Inferior parietal cortex (tissue), 1 donor: ENCODE results near the gene CENPM.

ENCODE experiments used
- DNase-seq: peaks from one replicate; pipeline ENCODE4 v3.0.0-alpha.2; 2016; ENCODE audit errors: extremely low spot score

The CENPM gene

DNA sequence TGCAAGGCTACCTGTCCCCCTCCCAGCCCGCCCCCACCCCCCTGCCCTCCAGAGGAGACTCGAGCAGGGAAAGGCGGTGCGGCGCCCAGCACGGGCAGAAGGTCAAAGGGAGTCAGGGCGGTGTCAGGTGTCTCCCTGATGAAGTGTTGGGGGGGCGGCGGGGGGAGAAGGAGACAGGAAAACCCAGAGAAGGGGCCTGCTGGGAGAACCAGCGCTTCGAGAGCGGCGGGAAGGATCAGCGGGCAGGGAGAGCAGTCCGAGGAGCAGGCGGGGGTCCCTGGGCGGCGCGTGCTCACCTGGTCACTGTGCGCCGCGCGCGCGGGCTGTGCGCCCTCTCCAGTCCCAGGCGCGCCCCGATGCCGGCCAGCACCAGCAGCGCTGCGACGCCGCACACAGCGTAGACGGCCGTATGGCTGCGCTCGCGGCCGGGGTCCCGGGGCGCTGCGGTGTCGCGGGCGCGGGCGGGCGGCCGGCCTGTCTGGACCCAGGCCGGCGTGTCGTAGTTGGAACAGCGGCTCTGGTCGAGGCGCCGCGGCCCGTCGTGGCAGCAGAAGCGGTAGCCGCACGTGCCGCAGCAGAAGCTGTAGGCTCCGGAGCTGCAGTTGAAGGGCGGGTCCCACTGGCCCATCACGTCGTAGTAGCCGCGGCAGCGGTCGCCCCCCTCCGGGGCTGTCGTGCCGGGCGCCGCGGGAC, 33.0 kb downstream of the CENPM start:
- no peak for DNase-seq

DNA sequence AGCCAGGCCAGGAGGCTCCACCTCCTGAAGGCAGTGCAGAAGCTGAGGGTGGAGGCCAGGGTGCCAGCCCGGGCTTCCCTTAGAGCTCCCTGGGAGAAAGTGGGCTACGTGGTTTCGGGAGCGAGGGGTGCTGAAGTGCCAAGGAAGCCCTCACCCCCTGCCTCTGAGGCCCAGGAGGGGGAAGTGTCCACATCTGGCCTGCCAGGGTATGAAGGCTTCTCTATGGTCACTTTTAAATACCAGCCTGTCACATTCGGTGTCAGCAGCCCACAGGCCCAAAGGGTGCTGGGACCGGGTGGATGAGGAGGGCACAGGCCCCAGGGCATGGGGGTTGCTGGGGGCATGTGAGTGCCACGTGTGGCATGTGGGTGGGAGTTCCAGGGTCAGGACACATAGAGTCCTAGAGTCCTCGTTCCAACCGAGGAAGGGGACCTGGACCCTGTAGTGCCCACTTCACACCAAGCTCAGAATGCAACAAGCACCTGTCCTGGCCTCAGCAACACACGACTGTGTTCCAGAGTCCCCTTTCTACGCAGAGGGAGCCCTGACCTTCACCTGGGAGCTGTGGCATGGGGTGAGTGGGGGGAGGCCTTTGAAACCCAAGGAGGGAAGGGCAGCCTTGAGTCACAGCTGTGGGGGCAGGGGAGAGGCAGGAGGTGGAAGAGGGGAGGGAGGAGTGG, 33.8 kb downstream of the CENPM start:
- DNase-seq: no peak

DNA sequence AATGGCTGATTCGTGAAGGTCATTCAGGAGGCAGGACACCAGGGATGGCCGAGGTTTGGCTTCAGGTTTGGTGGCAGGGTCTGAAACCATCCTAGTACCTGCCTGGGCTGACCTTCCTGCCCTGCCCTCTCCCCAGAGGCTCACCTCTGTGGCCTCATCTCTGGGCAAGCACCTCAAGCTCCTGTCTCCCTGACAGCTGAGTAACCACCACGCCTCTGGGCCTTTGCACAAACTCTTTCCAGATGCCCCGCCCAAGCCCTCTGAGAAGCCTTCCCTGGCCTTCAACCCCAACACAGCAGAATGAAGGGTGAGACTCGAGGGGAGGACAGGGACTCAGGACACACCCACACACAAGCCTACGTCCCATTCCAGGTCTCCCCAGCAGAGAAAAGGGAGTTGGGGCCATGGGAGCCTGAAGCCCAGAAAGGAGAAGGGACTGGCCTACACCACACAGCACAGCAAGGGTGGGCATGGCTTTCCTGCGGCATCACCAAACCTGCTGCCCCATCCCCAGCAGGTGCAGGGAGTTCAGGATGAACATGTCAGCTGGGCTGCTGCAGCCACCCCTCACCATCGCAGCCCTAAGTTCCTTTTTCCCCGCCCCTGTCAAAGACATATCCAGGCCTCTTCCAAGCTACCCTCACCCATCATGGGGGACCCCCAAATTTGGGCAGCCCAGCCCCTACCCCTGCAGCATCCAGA, 34.5 kb downstream of the CENPM start:
- no peak for DNase-seq

DNA sequence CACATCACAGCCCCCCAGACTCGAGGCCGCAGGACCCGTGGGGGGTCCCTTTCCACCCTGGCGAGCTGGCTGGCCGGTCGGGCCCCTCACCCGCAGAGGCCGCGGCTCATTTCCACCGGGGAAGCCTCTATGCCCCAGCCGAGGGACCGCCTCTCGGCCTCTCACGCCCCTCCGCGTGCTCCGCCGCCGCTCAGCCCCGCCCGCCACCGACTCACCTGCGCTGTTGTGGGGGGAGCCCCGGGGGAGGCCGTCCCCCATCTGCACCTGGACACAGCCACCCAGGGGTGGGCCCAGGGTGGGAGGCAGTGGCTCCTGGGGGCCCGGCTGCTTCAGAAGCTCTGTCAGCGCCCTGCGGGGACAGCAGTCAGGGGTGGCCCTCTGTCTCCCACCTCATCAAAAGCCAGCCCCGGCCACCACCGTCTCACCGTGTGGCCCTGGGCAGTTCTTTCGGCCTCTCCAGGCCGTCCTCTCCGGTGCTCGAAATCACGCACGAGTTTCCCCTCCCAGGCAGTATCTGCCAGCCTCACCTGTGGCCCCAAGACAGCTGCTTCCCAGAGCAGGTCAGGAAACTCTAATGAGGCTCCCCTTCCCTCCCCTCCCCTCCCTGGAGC, 35.8 kb downstream of the CENPM start:
- DNase-seq: no peak

DNA sequence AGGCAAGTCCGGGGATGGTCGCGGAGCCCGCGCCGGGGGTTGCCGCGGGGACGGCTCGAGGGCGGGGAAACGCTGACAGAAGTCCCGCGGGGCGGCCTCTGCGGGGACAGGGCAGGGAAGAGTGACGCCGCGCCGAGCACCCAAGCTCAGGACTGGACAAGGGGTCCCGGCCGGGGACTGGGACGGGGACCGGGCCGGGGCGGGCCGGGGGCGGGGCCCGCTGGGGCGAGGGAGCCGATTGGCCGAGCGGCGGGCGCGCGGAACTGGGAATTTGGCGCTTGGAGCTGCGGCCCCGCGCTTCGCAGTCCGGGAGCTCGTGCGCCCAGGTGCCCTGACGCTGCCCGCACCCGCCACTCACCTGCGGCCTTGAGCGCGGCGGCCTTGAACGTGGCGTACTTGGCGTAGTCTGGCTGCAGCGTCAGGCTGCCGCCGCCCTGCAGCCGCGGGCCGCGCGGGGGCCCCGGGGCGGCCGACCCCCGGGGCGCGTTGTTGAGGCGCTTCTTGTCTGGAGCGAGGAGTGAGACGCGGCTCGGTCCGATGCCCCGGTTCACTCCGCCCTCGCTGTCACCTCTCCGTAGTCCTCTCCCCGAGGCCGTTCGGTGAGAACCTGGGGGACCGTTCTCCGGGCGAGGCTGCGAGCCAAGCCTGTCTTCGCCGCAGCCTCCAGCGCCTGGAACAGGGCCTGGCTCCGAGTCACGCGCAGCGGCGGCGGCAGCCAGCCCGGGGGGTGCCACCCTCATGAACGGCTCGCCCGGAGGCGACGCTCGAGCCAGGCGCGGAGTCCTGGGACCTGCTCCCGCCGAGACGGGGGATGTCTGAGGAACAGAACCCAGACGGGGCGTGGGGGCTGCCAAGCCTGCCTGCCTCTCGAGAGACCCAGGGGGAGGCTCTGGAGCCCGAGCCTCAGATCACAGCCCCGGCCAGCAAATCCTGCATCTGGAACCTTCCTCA, 36.6 kb downstream of the CENPM start:
- peak; percentile 42 for DNase-seq

DNA sequence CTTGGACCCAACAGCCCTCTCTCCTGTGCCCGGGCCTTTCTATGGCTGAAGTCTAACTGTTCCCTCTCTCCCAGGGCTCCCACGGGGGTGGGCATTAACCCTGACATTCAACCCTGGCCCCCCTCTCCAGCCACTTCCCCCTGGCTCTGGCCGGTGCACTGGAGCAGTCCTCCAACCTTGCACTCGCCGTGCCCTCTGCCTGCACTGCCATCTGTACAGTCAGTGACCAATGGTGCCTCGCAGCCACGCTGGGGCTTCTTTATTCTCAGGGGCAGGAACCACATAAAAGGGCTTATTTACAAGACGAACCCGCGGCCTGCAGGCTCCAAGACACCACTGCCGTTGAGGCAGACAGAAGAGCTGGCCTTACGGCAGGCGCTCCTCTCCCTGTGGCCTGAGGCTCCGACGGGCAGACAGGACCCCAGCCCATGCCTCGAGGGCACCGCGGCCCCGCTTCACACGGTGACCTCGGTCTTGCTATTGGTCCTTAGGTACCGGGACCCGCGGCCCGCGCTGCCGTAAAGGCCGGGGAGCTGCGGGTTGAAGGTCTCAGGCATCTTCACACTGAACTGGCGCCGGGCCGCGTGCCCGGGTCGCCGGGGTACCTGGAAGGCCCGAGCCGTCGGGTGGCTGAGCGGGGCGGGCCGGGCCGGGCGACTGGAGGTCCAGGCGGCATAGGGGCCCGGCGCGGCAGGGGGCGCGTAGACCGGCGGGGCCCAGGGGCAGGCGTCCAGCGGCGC, 37.5 kb downstream of the CENPM start:
- no peak for DNase-seq

DNA sequence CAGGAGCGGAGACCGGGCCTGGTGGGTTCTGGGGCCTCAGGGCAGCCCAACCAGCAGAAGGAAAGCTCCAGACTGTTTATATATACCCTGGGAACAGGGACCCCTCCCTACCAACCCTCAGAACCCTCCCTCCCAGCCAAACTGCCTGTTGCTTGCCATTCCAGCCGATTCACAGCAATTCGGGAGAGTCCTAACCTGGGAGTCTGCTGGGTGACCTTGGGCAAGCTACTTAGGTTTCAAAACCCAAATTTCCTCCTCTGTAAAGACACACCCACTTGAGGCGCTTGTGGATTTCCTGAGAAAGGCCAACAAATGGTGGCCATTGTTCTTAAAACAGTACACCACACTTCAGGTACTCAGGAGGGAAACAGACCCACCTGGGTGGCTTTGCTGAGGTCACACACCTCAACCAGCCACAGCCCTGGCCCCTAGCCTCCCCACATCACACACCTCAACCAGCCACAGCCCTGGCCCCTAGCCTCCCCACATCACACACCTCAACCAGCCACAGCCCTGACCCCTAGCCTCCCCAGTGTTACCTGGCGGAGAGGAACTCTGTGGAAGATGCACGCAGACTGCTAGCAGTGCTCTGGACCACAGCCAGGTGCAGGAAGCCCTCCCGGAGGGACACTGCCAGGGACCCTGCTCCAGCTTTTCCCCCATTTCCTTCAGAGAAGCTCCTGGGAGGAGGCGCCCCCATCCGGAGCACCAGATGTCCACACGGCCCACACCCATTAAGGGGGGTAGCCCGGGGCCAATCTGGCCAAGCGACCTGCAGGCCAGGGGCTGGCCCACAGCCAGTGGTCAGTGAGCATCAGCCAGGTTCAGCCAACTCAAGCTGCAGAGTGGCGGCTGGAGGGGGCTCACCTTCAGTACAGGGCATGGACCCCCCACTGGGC, 38.3 kb downstream of the CENPM start:
- no peak for DNase-seq

DNA sequence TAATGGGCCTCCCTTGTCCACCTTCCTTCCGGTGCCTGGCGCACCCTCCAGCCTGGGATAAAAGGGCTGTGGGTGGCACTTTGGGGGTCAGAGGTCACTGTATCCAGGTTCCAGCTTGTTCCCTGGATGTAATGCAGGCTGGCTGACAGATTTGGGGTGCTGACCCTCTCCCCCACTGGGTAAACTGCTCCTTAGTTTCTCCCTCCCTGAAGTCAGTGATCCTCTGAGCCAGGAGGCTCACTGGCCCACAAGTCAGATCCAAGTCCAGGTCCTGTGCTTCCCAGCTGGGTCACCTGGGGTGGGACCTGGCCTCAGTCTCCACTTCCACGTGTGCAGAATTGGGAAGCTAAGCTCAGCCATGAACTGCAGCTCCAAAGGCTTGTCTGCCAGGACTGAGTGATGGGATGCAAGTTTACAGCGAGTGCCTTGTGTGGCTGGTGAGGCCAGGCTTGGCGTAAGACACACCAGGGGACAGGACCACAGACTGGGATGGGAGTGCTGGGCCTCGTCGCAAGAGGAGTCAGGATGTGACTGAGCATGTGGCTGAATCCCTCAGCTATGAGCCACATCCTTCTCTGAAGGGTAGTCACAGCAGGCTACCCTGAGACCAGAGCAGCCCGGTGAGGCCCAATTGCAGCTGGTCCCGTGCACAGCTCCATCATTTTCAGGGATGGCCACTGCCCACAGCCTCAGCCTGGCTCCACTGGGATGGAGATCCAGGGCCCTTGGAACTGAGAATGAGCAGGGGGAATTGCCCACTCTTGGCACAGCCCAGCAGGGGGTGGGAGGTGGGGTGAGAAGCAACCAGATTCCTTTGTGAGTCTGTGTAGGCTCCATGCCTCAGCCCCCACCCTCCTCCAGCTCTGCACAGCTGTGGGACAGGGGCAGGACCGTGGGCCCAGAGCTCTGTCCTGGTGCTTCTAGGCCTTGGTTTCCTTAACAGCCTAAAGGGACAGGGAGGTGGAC, 39.2 kb downstream of the CENPM start:
- no peak for DNase-seq

DNA sequence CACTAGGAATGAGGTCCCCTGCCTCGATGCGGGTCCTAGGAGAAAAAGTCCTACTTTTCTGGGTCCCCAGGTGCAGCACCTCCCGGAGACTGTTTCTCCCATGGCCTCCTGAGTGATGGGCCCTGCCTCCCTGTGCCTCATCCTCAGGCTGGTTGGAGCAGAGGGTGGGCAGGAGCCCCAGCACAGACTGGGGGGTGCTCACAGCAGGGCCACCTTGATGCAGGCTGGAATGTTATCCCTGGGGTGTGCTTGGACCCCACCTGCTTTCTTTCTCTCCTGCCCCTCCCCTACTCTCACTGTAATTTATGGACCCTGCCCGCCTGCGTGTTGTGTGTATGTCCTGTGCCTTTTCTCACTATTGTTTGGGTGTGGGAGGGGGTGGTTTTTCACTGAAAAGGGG, 40.1 kb downstream of the CENPM start:
- DNase-seq: no peak

DNA sequence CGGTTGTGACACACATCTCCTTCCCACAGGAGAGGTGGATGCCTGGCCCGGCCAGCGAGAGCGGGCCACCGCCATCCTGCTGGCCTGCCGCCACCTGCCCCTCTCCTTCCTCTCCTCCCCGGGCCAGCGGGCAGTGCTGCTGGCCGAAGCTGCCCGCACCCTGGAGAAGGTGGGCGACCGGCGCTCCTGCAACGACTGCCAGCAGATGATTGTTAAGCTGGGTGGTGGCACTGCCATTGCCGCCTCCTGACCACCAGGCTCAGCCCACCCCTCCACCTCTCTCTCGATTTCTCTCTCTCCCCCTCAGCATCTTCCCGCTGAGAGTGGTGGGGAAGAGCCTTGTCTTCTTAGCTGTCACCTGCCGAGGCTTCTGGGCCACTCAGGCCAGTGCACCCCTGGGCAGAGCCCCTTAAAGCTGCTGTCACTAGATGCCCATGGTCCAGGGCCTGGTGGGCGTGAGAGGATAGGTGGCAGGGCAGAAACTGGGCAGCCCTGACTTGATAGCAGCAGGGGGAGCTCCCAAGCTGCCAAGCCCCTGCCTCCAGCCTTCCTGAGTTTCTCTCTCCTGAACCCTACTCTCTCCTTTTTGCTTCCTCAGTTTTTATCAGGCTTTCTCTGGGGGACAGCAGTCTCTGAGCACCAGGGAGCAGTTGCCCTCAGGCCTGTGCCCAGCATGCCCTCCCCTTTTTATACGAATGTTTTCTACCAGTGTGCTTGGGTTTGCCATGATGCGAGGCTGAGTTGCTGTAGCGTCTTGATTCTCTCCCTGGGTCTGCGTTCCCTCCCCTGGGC, 41.3 kb downstream of the CENPM start:
- no peak for DNase-seq

DNA sequence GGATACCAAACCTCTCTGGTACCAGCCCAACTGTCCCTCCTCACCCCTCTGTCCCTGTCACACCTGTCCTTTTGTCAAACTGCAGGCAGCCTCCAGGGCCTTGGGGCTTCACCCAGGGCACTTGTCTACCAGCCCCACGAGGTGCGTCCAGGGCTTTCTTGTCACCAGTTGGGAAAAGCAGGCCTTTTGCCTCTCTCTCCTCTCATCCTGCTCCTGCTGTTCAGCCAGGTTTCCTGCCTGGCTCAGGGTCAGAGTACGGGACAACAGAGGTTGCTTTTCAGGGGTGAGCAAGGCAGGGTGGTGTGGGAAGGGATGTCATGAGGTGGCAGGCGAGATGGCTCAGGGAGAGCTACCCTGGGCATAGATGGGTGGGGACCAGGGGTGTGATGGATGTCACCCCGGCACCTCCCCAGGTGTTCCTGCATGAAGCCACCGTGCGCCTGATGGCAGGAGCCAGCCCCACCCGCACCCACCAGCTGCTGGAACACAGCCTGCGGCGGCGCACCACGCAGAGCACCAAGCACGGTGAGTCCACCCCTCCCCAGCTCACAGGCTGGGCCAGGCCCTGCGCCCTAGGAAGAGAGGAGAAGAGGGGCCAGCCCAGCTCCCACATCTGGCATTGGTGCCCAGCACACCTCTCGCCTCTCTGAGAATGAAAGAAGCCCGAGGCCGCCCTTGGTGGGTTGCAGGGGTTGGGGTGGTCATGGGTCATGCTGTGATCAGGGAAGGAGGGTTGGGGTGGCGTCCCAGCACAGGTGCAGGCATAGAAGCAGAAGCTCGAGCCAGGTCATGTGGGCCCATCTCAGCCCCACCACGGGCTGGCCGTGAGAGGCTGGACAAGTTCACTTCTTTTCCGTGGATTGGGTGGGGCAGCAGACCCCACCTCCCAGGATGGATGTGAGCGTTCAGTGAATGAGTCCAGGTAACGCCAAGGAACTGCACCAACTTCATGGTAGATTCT, 42.2 kb downstream of the CENPM start:
- no peak for DNase-seq

DNA sequence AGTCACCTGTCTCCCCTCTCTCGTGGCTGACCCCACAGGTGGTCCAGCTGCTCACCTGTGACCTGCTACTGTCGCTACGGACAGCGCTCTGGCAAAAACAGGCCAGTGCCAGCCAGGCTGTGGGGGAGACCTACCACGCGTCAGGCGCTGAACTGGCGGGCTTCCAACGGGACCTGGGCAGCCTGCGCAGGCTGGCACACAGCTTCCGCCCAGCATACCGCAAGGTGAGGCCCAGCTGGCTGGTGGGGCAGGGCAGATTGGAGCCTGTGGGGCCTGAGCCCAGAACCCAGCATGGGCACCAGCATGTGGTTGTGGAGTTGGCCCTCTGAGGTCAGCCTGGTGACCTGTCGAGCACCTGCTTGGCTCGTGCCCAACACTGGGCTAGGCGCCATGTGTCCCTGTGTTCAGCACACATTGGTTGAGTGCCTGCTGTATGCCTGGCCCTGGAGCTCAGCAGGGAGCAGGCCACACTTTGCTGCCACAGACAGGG, 44.0 kb downstream of the CENPM start:
- no peak for DNase-seq

DNA sequence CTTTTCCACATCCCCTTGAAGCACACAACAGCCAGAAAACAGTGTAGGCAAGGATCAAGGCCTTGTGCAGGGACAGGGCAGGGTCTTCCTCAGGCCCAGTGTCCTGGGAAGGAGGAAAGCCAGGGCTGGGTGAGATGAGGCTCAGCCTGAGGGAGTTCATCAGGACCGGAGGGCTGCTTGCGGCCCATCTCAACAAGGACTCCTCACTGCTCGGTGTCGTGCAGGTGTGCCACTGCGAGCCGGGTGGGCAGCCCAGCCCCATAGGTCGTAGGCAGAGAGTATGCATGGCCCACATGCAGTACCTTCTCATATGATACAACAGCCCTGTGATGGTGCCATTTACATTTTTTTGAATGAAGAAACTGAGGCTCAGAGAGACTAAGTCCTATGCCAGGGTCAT, 44.9 kb downstream of the CENPM start:
- DNase-seq: no peak

DNA sequence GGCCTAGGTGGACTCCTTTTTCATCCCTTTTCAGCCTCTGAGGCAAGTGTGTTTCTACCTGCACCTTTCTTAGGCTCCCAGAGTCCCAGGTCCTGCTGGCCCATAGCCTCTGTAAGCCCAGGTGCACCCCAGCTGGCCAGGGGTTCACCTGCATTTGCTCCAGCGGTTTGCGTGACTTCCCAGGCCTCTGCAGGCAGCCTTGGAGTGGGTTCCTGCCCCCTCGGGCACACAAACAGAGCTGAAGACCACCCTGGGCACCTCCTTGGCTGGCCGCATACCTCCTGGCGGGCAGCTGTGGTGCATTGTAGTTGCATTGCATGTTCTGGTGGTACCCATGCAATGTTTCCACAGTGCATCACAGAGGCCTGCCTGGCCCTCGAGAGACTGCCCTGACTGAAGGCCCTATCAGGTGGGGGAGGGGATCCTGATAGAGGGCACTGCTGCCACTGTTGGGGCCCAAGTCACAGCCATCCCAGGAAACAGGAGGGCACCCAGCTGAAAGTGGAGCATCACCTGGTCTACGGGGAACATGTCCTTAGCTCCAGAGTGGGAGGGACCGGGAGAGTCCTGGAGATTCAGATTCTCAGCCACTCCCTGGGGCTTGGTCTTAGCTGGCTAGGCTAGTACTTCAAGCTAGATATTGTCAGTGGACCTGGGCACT, 46.2 kb downstream of the CENPM start:
- DNase-seq: no peak

DNA sequence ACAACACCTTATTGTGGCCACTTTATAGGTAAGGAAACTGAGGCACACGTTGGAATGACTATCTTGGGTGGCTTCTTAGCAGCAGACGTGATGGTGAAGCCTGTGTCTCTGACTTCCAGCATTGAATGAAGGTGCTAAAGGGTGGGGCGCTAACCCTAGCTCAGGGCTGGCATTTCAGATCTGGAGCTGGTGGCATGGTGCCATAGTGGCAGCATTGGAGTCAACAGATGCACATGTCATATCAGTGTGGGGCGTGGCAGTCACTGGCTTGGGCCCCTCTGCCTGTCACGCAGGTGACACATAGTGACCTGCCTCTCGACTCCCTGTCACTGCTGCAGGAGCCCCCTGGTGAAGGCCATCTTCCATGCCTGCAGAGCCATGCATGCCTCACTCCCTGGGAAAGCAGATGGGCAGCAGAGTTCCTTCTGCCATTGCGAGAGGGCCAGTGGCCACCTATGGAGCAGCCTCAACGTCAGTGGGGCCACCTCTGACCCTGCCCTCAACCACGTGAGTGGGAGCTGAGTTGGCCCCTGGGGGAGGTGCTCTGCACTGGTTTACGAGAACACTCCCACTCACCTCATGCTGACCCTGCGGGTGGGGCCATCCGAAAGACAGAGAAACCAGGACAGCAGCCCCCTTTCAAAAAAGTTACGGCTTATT, 46.8 kb downstream of the CENPM start:
- no peak for DNase-seq
